HepG2 (cell line): ENCODE results near the gene SDC3. TPM values are rescaled to one million over a fixed set of nuclear protein-coding genes. Genes with fewer than 3 reads are reported as not detected.

ENCODE experiments used
- BHLHE40 ChIP-seq: IDR thresholded peaks from 2 replicates; pipeline ENCODE4 v1.6.1; 2011; ENCODE audit warnings: low read length, improper control_type of control experiment
- CBX5 ChIP-seq: sonication (generic); formaldehyde crosslinking; IDR thresholded peaks from 2 replicates; pipeline ENCODE4 v1.4.0; 2020; ENCODE audit warnings: missing genetic modification reagents, borderline replicate concordance
- CENPX ChIP-seq: sonication (generic); formaldehyde crosslinking; IDR thresholded peaks from 2 replicates; pipeline ENCODE4 v1.9.0; 2021; ENCODE audit warnings: mild to moderate bottlenecking, missing genetic modification reagents, moderate library complexity
- CREM ChIP-seq, 2 experiments: sonication (generic) in 1 of 2; formaldehyde crosslinking in 1 of 2; IDR thresholded peaks; 2 replicates each; pipeline versions ENCODE4 v1.4.0 to v1.6.1; 2016 to 2020; ENCODE audit warnings: antibody characterized with exemption in 1 of 2, mild to moderate bottlenecking in 1 of 2, missing genetic modification reagents in 1 of 2
- EP300 ChIP-seq, 3 experiments: sonication (generic) in 1 of 3; formaldehyde crosslinking in 1 of 3; IDR thresholded peaks; 2 replicates each; pipeline versions ENCODE4 v1.5.1 to v1.6.1; 2011 to 2020; ENCODE audit warnings: low read depth in 2 of 3, low read length in 2 of 3, borderline replicate concordance in 1 of 3, improper control_type of control experiment in 1 of 3, mild to moderate bottlenecking in 1 of 3, missing genetic modification reagents in 1 of 3, moderate library complexity in 1 of 3
- HES4 ChIP-seq: sonication (generic); formaldehyde crosslinking; IDR thresholded peaks from 2 replicates; pipeline ENCODE4 v1.9.0; 2021; ENCODE audit warnings: mild to moderate bottlenecking, missing genetic modification reagents, borderline replicate concordance
- KLF16 ChIP-seq, 2 experiments: sonication (generic) in 1 of 2; formaldehyde crosslinking in 1 of 2; IDR thresholded peaks; 2 replicates each; pipeline versions ENCODE4 v1.6.1 to v1.8.0; 2016 to 2023; ENCODE audit warnings: missing genetic modification reagents in 2 of 2, missing compliant biosample characterization in 1 of 2
- MED13 ChIP-seq: sonication (generic); formaldehyde crosslinking; IDR thresholded peaks from 2 replicates; pipeline ENCODE4 v1.5.0; 2020; ENCODE audit warnings: missing genetic modification reagents
- NAIF1 ChIP-seq: sonication (generic); formaldehyde crosslinking; IDR thresholded peaks from 2 replicates; pipeline ENCODE4 v1.5.0; 2020; ENCODE audit warnings: mild to moderate bottlenecking, missing genetic modification reagents, borderline replicate concordance
- NPAS2 ChIP-seq: sonication (generic); formaldehyde crosslinking; IDR thresholded peaks from 2 replicates; pipeline ENCODE4 v1.8.0; 2022; ENCODE audit warnings: mild to moderate bottlenecking, missing genetic modification reagents, borderline replicate concordance
- PHF5A ChIP-seq: IDR thresholded peaks from one replicate; pipeline ENCODE4 v1.6.1; 2018; ENCODE audit warnings: low read depth, missing genetic modification reagents; ENCODE audit not compliant: unreplicated experiment
- RARA ChIP-seq: IDR thresholded peaks from 2 replicates; pipeline ENCODE4 v1.6.1; 2016; ENCODE audit warnings: missing genetic modification reagents, missing compliant biosample characterization
- SIN3B ChIP-seq: fragments of 150-350 bp; IDR thresholded peaks from 2 replicates; pipeline ENCODE4 v1.6.1; 2014; ENCODE audit warnings: low read length
- SP4 ChIP-seq: sonication (generic); formaldehyde crosslinking; IDR thresholded peaks from 2 replicates; pipeline ENCODE4 v1.8.1; 2023; ENCODE audit warnings: mild to moderate bottlenecking, missing genetic modification reagents
- TBX2 ChIP-seq: sonication (generic); formaldehyde crosslinking; IDR thresholded peaks from 2 replicates; pipeline ENCODE4 v1.5.0; 2020; ENCODE audit warnings: missing genetic modification reagents, mild to moderate bottlenecking, borderline replicate concordance
- ZBTB21 ChIP-seq: sonication (generic); formaldehyde crosslinking; IDR thresholded peaks from 2 replicates; pipeline ENCODE4 v1.4.0; 2020; ENCODE audit warnings: missing genetic modification reagents
- ZBTB42 ChIP-seq: sonication (generic); formaldehyde crosslinking; IDR thresholded peaks from 2 replicates; pipeline ENCODE4 v1.5.0; 2020; ENCODE audit warnings: mild to moderate bottlenecking, missing genetic modification reagents
- ZBTB7A ChIP-seq: sonication (generic); formaldehyde crosslinking; IDR thresholded peaks from 2 replicates; pipeline ENCODE4 v1.8.0; 2022; ENCODE audit warnings: mild to moderate bottlenecking, missing genetic modification reagents
- ZMYM3 ChIP-seq: sonication (generic); formaldehyde crosslinking; IDR thresholded peaks from 2 replicates; pipeline ENCODE4 v1.5.1; 2020; ENCODE audit warnings: mild to moderate bottlenecking, missing genetic modification reagents
- ZNF20 ChIP-seq: sonication (generic); formaldehyde crosslinking; IDR thresholded peaks from 2 replicates; pipeline ENCODE4 v1.4.0; 2020; ENCODE audit warnings: mild to moderate bottlenecking, moderate library complexity, missing genetic modification reagents
- ZNF24 ChIP-seq: fragments of 450-650 bp; IDR thresholded peaks from 2 replicates; pipeline ENCODE4 v1.6.1; 2017; ENCODE audit warnings: antibody characterized with exemption, mild to moderate bottlenecking
- ZNF292 ChIP-seq: sonication (generic); formaldehyde crosslinking; IDR thresholded peaks from 2 replicates; pipeline ENCODE4 v1.8.1; 2022; ENCODE audit warnings: mild to moderate bottlenecking, low read depth, missing genetic modification reagents, borderline replicate concordance
- ZNF598 ChIP-seq: sonication (generic); formaldehyde crosslinking; IDR thresholded peaks from 2 replicates; pipeline ENCODE4 v1.5.1; 2020; ENCODE audit warnings: mild to moderate bottlenecking, missing genetic modification reagents, borderline replicate concordance
- ZNF724P ChIP-seq: sonication (generic); formaldehyde crosslinking; IDR thresholded peaks from 2 replicates; pipeline ENCODE4 v1.8.0; 2022; ENCODE audit warnings: missing genetic modification reagents, borderline replicate concordance
- ZNF776 ChIP-seq: sonication (generic); formaldehyde crosslinking; IDR thresholded peaks from 2 replicates; pipeline ENCODE4 v1.4.0; 2020; ENCODE audit warnings: mild to moderate bottlenecking, missing genetic modification reagents
- ZSCAN22 ChIP-seq: sonication (generic); formaldehyde crosslinking; IDR thresholded peaks from 2 replicates; pipeline ENCODE4 v1.4.0; 2020; ENCODE audit warnings: mild to moderate bottlenecking, missing genetic modification reagents
- polyA plus RNA-seq, 8 experiments: library from polyadenylated mRNA; depleted of rRNA in 3 of 8; stranded (reverse) in 7 of 8; unstranded in 1 of 8; fragments of >200 nt; fragmentation: Illumina TruSeq in 4 of 8; extraction: Trizol in 4 of 8; gene quantifications; 2 replicates each; pipeline versions ENCODE4 v1.2.1 to v1.2.3, GENCODE V29; 2011 to 2016; ENCODE audit warnings: low read depth in 4 of 8, missing spikeins in 1 of 8, mixed read lengths in 1 of 8; ENCODE audit not compliant: insufficient read depth in 1 of 8
- total RNA-seq, 5 experiments: library from RNA; depleted of rRNA; stranded (reverse); fragments of >200 nt; fragmentation: Illumina TruSeq; extraction: Trizol; gene quantifications; 2 replicates each; pipeline ENCODE4 v1.2.3, GENCODE V29; 2016; ENCODE audit warnings: low read depth in 1 of 5
- TF ChIP-seq, protein P1 (sequence below): IDR thresholded peaks from 2 replicates; pipeline ENCODE4 v1.6.1; 2016; ENCODE audit warnings: missing compliant biosample characterization, missing genetic modification reagents, borderline replicate concordance
- TF ChIP-seq, protein P2 (sequence below): sonication (generic); formaldehyde crosslinking; IDR thresholded peaks from 2 replicates; pipeline ENCODE4 v1.5.1; 2020; ENCODE audit warnings: mild to moderate bottlenecking, moderate library complexity, missing genetic modification reagents
- TF ChIP-seq, protein P3 (sequence below): IDR thresholded peaks from 2 replicates; pipeline ENCODE4 v1.6.1; 2012; ENCODE audit warnings: inconsistent platforms

Gene SDC3
- total and polyA plus RNA-seq, 2 of the 13 experiments (the other 11 are each of a cell fraction or from before 2014, with no cell fraction given): 0.49 to 0.84 TPM

DNA sequence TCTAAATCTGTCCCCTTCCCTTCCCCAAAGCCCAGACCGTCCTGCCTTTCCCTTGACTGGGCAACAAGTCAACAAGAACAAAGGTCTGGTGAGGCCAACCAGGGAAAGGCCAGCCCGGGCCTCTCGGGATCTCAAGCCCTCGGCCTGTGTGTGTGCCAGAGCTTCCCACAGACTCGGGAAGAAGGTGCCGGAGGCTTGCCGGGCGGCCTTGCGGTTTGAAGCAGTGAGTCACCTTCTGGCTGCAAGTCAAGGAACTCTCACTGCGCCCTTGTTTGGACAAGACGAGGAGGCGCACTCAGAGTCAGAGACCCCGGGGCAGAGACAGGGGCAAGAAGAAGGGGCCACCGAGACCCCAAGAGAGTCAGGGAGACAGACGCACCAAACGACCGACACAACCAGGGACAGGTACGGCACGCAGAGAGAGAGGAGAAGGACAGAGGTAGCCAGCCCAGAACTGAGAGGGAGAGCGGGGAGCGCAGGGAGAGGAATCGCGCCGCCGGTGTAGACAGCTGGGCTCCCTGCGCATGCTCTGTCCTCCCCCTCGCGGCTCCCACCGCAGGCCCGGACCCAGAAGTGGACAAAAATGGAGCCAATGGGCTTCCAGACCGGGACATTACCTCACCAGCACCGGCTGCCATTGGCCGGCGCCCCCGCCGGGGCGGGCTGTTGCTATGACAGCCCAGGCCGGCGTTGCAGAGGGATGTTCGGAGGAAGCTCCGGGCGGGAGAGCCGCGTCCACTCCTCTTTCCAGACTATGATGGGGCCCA is 84.4 kb downstream of the SDC3 start (continued):
- TF ChIP-seq ZBTB42 (CRISPR knock-in tag): no peak
- no peak for TF ChIP-seq MED13 (CRISPR knock-in tag)
- no peak for TF ChIP-seq ZNF724P (CRISPR knock-in tag)
- peak; percentile 57; the same call in 1 of the 2 replicates for TF ChIP-seq ZNF292 (CRISPR knock-in tag)
- no peak for TF ChIP-seq RARA (CRISPR knock-in tag)
- TF ChIP-seq CBX5 (CRISPR knock-in tag): no peak
- TF ChIP-seq ZBTB21 (CRISPR knock-in tag): no peak
- no peak for TF ChIP-seq CENPX (CRISPR knock-in tag)
- TF ChIP-seq ZNF776 (CRISPR knock-in tag): no peak
- TF ChIP-seq HES4 (CRISPR knock-in tag): no peak
- TF ChIP-seq NAIF1 (CRISPR knock-in tag): no peak
- TF ChIP-seq BHLHE40: no peak
- no peak for TF ChIP-seq ZSCAN22 (CRISPR knock-in tag)
- TF ChIP-seq SIN3B: no peak
- TF ChIP-seq KLF16 (CRISPR knock-in tag; IDR thresholded peaks at IDR 0.05): no peak
- no peak for TF ChIP-seq ZNF20 (CRISPR knock-in tag)
- TF ChIP-seq TBX2 (CRISPR knock-in tag): no peak; the same call in 1 of the 2 replicates
- no peak for TF ChIP-seq EP300 (IDR thresholded peaks at IDR 0.05; ENCODE audit: low read depth in 2 of 2, low read length in 2 of 2)
- TF ChIP-seq EP300 (CRISPR knock-in tag; IDR thresholded peaks at IDR 0.05; ENCODE audit: borderline replicate concordance): no peak
- TF ChIP-seq ZBTB7A (CRISPR knock-in tag): no peak
- TF ChIP-seq, protein P1, sequence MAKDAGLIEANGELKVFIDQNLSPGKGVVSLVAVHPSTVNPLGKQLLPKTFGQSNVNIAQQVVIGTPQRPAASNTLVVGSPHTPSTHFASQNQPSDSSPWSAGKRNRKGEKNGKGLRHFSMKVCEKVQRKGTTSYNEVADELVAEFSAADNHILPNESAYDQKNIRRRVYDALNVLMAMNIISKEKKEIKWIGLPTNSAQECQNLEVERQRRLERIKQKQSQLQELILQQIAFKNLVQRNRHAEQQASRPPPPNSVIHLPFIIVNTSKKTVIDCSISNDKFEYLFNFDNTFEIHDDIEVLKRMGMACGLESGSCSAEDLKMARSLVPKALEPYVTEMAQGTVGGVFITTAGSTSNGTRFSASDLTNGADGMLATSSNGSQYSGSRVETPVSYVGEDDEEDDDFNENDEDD (CRISPR knock-in tag): 0 out of 2 replicates have a peak, but pooled peaks have one; percentile 12
- TF ChIP-seq PHF5A (CRISPR knock-in tag): no peak
- TF ChIP-seq ZNF598 (CRISPR knock-in tag): no peak
- no peak for TF ChIP-seq ZNF24
- peak; percentile 18; the same call in 1 of the 2 replicates for TF ChIP-seq ZMYM3 (CRISPR knock-in tag)
- TF ChIP-seq SP4 (CRISPR knock-in tag): 0 out of 2 replicates have a peak, but pooled peaks have one; percentile 19
- TF ChIP-seq, protein P2, sequence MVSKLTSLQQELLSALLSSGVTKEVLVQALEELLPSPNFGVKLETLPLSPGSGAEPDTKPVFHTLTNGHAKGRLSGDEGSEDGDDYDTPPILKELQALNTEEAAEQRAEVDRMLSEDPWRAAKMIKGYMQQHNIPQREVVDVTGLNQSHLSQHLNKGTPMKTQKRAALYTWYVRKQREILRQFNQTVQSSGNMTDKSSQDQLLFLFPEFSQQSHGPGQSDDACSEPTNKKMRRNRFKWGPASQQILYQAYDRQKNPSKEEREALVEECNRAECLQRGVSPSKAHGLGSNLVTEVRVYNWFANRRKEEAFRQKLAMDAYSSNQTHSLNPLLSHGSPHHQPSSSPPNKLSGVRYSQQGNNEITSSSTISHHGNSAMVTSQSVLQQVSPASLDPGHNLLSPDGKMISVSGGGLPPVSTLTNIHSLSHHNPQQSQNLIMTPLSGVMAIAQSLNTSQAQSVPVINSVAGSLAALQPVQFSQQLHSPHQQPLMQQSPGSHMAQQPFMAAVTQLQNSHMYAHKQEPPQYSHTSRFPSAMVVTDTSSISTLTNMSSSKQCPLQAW: peak; percentile 59; the same call in 1 of the 2 replicates
- no peak for TF ChIP-seq NPAS2 (CRISPR knock-in tag)
- no peak for TF ChIP-seq CREM (IDR thresholded peaks at IDR 0.05)
- no peak for TF ChIP-seq CREM (CRISPR knock-in tag; IDR thresholded peaks at IDR 0.05)
- TF ChIP-seq, protein P3, sequence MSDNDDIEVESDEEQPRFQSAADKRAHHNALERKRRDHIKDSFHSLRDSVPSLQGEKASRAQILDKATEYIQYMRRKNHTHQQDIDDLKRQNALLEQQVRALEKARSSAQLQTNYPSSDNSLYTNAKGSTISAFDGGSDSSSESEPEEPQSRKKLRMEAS: no peak
